Measurements from ENCODE around the gene KIAA0825.
"Not testable (repeated sequence)": the region's sequence is repeated elsewhere in the genome, so short reads cannot be mapped to it uniquely, and the experiment has no call there.

Gene KIAA0825

DNA sequence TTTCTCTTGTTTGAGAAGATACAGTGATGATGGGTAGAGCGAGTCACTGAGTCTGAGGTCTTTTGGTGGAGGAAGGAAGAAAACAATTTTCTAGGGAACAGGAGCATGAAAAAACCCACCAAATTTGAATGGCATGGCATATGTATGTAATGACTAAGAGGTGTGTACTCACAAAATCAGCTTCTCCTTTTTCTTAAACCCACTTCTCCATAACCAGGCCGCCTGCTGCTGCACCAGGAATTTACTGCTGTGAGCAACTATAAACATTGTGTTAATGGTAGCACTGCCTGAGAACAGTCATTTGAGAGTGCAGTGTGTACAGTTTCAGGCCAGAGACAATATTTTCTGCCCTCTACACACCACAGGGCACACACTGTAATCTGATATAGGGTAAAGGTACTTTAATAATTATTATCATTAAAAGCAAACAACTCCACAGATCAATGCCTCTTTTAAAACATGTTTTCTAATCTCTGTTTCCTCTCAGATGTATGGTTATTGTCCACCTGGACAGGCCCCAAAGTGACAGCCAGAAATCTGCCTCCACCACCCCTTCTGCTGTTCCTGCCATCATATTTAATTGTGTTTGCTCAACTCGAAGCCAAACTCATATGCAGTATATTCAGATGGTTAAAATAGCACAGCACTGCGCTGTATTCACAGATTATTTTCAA lies 241.6 kb downstream of the KIAA0825 start:
- DNase-seq (ENCODE audit: extremely low read depth in 1 of 2, low read depth in 1 of 2), result no peak

GRCh38 chr5:94375801-94376200 lies 242.6 kb downstream of the KIAA0825 start:
- DNase-seq (ENCODE audit: extremely low read depth in 1 of 2, low read depth in 1 of 2), result no peak

GRCh38 chr5:94374336-94374735 lies 244.1 kb downstream of the KIAA0825 start:
- no peak for DNase-seq (ENCODE audit: extremely low read depth in 1 of 2, low read depth in 1 of 2)

- DNase-seq (ENCODE audit: extremely low read depth in 1 of 2, low read depth in 1 of 2), result no peak
Measured at GRCh38 chr5:94367900-94368299, 250.5 kb downstream of the KIAA0825 start.

DNA sequence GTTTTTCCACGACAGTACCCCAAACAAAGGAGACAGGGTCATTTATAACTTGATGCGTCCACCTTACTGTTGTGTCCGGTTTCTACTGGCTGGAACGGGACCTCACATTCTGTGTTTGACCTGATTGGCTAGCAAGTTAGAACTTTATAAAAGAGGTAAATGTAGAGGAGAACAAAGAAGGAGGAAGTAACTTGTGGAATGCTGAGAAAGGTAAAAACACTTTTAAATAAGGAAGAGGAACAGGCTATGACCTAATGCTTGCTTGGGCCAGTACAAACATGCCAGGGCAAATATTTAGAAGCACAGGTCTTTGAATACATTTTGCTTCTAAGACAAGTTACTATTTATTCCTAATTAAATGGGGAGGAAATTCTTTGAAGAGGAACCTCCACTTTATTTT lies 251.6 kb downstream of the KIAA0825 start:
- DNase-seq (ENCODE audit: extremely low read depth in 1 of 2, low read depth in 1 of 2), result no peak

- no peak for DNase-seq (ENCODE audit: extremely low read depth in 1 of 2, low read depth in 1 of 2)
Measured at GRCh38 chr5:94362857-94363256, 255.5 kb downstream of the KIAA0825 start.

GRCh38 chr5:94361832-94362796 lies 256.3 kb downstream of the KIAA0825 start:
- no peak for DNase-seq (ENCODE audit: extremely low read depth in 1 of 2, low read depth in 1 of 2)

DNA sequence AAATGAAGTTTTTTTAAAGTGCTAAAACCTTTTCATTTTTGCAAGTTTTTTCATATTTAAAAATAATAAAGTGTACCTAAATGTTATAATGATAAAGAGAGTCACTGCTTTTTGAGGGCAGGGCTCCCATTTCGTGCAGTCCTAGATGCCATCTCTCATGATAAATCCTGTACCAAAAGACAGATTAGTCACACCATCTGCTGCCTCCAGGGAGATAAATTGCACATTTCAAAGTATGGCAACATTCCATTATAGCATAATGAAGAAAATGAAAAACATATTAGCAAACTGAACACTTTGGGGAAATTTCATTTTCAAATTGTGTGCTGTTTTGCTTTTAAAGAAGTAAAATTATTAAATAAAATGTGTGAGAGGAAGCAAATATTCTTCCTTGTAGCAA lies 257.2 kb downstream of the KIAA0825 start:
- no peak for DNase-seq (ENCODE audit: extremely low read depth in 1 of 2, low read depth in 1 of 2)

GRCh38 chr5:94360382-94361130 lies 257.8 kb downstream of the KIAA0825 start:
- DNase-seq (ENCODE audit: extremely low read depth in 1 of 2, low read depth in 1 of 2), result no peak

DNA sequence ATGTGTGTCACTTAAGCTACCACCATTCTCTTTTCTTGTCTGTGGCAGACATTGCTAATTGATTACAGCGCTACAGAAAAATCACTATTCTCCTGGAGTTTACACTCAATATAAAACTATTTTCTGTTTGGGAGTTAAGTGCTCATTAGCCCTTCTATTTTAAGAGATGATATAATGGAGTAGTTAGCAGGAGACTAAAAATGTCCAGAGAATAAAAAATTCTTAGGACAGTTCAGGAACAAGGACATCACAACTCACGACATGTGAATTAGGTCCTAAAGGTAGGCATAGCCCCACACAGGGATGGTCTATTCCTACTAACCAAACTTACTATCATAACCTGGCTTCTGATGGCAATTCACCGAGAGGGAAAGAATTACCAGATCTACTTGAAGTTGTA lies 258.5 kb downstream of the KIAA0825 start:
- no peak for DNase-seq (ENCODE audit: extremely low read depth in 1 of 2, low read depth in 1 of 2)

GRCh38 chr5:94355811-94356210 lies 262.6 kb downstream of the KIAA0825 start:
- DNase-seq (ENCODE audit: extremely low read depth in 1 of 2, low read depth in 1 of 2), result no peak

DNA sequence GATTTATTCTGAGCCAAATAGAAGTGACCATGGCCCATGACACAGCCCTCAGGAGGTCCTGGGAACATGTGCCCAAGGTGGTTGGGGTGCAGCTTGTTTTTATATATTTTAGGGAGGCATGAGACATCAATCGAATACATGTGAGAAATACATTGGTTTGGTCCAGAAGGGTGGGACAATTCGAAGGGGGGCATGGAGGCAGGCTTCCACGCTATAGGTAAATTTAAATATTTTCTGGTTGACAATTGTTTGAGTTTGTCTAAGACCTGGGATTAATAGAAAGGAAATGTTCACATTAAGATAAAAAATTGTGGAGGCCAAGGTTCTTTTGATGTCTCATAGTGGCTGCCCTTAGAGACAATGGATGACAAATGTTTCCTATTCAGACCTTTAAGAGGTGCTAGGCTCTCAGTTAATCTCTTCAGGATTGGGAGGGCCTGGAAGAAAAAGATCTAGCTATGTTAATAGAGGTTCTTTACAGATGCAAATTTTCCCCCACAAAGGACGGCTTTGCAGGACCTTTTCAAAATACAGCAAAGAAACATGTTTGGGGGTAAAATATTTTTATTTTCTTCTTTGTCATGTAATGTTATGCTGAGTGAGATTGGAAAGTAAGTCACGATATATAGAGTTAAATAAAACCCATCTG lies 263.4 kb downstream of the KIAA0825 start:
- DNase-seq (ENCODE audit: extremely low read depth in 1 of 2, low read depth in 1 of 2), result not testable (repeated sequence)

GRCh38 chr5:94353605-94354004 lies 264.8 kb downstream of the KIAA0825 start:
- DNase-seq (ENCODE audit: extremely low read depth in 1 of 2, low read depth in 1 of 2), result no peak

DNA sequence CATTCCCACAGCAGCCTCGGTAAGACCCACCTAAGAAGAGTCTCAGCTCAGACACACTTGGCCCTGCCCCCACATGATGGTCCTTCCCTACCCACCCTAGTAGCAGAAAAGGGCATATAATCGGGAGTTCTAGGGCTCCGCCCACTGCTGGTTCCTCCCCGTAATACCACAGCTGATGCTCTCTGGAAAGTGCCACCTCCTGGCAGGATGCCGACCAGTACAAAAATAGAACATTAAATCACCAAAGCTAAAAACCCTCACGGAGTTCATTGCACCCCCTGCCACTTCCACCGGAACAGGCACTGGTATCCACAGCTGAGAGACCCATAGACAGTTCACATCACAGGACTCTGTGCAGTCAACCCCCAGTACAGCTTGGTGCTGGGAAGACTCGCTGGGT lies 271.3 kb downstream of the KIAA0825 start:
- DNase-seq (ENCODE audit: extremely low read depth in 1 of 2, low read depth in 1 of 2), result no peak

DNA sequence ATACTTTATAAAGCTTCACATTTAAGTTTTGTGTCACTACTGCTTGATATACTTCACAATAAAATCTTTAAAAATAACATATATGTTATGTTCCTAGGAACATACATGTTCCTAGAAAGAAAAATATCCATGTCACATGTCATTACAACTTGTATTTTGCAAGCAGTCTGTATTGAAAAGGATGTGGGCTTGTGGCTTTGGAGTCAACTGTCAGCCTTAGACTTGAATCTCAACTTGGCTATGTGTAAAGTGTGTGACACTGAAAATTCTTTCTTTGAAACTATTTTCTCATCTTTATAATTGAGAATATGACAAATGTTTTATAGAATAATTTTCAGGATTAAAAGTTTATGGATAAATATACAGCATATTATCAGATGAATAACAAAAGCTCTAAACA lies 273.1 kb downstream of the KIAA0825 start:
- no peak for DNase-seq (ENCODE audit: extremely low read depth in 1 of 2, low read depth in 1 of 2)

DNA sequence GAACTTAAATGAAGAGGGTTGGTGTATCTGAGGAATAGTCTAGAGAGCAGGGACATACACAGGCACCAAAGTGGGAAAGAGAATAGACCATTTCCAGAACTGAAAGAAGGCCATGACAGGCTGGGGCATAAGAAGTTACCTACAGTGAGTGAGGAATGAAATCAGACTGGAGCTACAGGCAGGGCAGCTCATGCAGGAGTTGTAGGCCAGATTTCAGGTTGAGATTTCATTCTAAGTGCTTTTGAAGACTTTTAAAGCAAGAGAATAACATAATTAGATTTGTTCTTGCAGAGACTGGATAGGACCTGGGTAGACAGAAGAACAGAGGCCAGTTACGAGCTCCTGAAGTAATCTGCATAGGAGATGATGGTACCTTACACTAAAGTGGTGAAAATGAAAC lies 280.8 kb downstream of the KIAA0825 start:
- DNase-seq (ENCODE audit: extremely low read depth in 1 of 2, low read depth in 1 of 2), result no peak

GRCh38 chr5:94335936-94336335 lies 282.5 kb downstream of the KIAA0825 start:
- no peak for DNase-seq (ENCODE audit: extremely low read depth in 1 of 2, low read depth in 1 of 2)

GRCh38 chr5:94329115-94329514 lies 289.3 kb downstream of the KIAA0825 start:
- no peak for DNase-seq (ENCODE audit: extremely low read depth in 1 of 2, low read depth in 1 of 2)

- no peak for DNase-seq (ENCODE audit: extremely low read depth in 1 of 2, low read depth in 1 of 2)
Measured at GRCh38 chr5:94326586-94326985, 291.8 kb downstream of the KIAA0825 start.

DNA sequence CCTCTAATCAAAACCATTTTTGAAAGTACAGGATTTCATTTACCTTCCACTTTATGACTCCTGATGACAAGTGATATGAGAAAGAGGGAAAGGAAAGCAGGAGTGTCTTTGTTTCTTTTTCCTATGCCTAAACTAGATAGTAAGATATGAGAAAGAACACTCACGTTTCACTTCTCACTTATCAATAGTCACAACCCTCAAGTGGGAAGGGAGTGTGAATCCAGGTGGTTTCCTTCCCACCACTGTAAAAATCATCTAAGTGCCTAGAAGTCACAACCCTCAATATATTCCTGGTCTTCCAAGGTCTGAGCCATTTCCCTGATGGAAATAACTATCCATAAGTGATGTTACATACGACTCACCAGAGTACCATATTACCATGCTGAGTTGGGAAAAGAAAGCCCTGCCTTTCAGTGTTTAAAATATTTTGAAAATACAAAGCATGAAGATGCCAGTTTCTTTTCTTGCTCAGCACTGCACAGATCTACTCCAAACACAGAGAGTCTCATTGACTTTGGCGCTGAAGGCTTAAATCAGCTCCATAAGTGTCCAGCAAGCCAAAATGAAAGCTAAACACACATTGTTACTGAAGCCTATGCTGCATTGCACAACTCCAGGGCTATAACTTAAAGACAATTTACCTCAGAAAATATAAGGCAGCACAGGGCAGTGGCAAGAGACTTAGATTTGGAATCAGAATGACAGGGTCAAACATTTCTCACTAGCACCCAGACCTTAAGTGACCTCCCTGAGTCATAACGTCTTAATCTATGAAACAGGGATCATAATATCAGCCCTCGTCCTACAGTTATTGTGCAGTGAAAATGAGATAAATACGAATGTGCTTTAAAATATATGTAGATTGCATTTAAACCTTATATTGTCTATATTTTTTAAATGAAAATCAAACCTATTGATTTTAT lies 301.2 kb downstream of the KIAA0825 start:
- DNase-seq (ENCODE audit: extremely low read depth in 1 of 2, low read depth in 1 of 2), result no peak
